ENCODE measurements around the gene BTBD2. TPM values are rescaled to one million over a fixed set of nuclear protein-coding genes. Genes with fewer than 3 reads are reported as not detected.

The BTBD2 gene
- polyA plus RNA-seq (2013, experiment 1 of 2; ENCODE audit: insufficient read length): 77.5 TPM
- 91.5 TPM for polyA plus RNA-seq (2013, experiment 2 of 2; ENCODE audit: insufficient read length)

DNA sequence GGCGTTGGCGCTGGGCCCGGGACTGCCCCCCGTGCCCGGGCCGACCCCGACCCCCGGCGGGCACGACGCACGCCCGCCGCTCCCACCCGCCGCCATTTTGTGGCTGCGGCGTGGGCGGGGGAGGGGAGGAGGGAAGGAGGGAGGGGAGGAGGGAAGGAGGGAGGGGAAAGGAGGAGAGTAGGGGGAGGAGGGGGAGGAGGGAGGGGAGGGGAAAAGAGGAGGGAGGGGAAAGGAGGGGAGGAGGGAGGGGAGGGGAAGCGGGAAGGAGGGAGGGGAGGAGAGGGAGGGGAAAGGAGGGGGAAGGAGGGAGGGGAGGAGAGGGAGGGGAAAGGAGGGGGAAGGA is at the start of gene BTBD2:
Gene BTBD2, minus strand, starts transcription at position 107 of the 343 bp plus-strand sequence. Its CDS starts 11 bp downstream, at position 96.
- peak; percentile 78 for DNase-seq

GRCh38 chr19:2064788-2065524 is 49.4 kb upstream of the BTBD2 start:
- DNase-seq: no peak

DNA sequence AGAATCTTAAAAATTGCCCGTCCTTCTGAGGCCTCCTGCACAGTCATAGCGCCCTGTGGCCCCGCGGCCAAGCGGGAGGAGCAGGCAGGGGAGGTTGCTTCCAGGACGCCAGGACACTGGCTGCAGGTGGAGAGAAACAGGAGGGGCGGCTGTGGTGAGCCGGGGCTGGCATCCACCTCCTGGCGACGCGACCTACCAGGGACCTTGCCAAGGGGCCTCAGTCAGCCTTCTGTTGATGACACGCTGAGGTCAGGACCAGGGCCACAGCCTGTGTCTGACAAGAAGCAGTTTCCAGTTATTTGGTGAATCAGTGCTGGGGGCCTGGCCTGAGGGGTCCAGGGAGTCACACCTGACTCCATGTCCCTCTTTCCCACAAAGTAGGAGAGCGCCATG is 48.9 kb upstream of the BTBD2 start:
- DNase-seq: no peak

- DNase-seq: no peak
Observed at GRCh38 chr19:2063824-2064223, 48.3 kb upstream of the BTBD2 start.

GRCh38 chr19:2062770-2063169 is 47.3 kb upstream of the BTBD2 start:
- DNase-seq: no peak

DNA sequence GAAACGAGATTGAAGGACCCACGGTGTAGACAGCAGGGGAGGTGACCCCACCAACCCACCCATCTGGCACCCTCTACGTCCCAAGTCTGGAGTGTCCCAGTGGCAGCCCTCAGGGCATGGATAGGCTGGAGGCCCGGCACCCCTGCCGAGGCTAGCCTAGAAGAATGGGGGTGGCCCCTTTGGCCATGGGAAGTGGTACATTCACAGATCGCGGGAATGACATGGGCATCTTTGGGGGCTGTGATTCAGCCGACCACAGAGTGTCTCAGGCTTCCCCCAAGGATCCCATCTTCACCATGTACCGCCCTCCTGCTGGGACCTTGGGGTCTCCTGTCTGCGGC is 46.8 kb upstream of the BTBD2 start:
- no peak for DNase-seq

DNA sequence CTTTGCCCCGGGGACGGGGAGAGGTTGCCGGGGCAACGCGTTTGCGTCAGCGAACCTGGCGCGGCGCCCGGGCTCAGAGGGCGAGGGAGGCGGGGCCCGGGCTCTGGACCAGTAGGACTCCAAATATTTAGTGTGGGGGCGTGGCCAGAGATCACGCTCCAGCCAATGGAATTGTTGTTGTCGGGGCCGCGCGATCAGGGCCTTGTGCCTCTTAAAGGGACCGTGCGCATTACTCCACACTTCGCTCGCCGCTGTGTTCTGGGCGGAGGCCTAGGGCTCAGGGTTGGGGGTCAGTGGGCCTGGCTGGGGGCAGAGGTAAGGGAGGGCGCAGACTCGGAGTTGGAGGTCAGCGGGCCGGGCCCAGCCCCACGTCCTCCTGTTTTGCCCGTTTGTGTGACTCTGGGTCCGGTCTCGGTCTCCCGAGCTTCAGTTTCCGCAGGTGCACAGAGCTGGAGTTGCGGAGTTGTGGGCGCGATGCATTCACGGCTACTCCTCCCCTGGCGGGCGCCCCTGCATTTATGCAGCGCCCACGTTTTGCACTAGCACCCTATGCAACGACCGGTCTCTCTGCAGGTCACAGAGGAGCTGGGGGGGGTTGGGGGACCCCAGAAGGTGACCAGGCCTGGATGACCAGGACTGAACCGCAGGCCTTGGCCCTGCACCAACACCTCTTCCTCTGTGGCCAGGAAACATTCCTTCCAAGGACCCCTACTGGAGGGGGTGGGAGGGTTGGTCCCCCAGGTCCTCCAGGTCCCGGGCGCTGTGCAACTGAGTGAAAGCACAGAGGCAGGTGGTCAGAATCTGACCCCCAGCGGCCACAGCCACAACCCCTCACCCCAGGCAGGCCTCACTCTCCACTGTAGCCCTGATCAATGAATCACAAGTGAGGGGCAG is 46.2 kb upstream of the BTBD2 start:
- DNase-seq: peak; percentile 97

GRCh38 chr19:2060884-2061494 is 45.5 kb upstream of the BTBD2 start:
- DNase-seq: peak; percentile 59

DNA sequence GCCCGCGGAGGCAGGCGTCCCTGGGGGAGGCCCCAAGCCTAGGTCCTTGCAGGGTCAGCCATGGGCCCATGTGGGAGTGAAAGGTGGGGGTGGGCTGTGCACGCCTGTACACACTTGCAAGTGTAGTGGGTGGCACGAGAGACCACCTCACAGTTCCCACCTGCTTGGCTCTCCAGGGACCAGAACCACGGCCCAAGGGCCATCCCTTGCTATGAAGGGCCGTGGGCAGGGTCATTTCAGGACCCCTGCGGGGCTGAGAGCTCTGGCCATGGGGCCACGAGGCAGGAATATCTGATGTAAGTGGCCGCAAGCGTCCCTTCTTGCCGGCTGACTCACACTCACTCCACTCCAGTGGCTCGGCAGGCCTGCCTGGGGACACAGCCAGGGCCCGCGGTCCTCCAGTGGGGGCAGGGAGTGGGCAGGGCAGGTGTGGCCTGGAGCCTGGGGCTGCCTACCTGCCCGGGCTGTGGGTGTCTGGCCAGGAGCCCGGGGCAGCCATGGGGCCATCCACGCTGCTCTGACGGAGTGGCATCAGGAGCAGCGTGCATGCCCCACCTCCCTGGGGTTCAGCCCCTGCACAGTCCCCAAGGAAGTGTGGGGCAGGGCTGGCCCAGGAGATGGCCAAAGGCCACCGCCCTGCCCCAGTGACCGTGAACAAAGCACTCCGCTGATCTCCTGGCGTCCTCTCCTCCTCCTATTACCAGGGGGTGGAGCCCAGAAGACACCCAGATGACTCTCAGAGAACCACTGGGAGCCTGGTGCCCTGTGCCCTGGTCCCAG is 44.1 kb upstream of the BTBD2 start:
- peak; percentile 75 for DNase-seq

- no peak for DNase-seq
Observed at GRCh38 chr19:2058570-2059421, 43.3 kb upstream of the BTBD2 start.

GRCh38 chr19:2057484-2058469 is 42.3 kb upstream of the BTBD2 start:
- DNase-seq: no peak

DNA sequence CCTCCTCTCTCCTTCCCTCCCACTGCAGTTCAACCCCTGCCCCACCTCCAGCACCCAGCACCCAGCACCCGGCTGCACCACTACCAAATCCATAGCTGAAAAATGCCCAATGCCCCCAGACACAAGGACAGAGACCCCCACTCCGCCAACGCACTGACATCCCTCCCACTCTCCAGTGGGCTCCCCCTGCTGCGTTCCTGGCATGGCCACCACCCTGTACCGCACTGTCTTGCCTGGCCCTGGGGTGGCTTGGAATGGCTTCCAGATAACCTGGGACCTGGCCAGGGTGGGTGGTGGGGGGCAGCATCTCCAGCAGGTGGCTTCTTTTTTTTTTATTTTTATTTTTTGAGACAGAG is 41.3 kb upstream of the BTBD2 start:
- DNase-seq: no peak

DNA sequence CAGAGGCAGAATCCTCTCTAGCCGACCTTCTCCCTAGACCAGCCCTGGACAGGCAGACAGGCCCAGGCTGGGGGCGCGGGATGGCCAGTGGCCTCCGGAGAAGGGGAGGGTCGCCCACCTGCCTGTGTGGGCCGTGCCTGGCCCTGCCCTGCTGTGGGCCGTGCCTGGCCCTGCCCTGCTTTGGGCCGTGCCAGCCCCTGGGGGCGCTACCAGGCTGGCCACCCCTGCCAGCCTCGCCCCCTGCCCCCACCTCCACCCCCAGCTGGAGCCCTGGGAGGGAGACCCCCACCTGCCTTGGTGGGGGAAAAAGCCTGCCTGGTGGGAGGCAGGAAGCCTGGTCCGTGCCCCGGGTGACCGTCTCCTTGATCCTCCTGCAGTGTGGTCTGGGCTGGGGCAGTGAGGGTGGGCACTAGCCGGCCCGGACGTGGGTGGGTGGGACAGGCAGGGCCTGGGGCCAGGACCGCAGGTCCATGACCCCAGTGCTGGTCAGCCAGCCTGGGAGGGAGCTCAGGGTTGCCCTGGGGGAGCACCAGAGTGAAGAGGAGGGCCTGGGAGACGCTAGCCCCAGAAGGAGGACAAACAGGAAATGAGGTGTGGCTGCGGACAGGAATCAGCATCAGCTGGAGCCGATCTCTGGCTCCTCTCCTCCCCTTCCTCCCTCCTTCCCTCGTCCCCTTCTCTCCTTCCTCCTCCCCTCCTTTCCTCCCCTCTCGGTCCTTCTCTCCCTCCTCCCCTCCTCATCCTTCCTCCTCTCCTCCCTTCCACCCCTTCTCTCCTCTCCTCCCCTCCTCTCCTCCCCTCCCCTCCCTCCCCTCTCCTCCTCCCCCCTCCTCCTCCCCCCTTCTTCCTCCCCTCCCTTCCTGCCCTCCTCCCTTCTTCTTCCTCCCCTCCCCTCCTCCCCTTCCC is 40.7 kb upstream of the BTBD2 start:
- peak; percentile 76 for DNase-seq

- no peak for DNase-seq
Observed at GRCh38 chr19:2054763-2055162, 39.2 kb upstream of the BTBD2 start.

GRCh38 chr19:2053601-2054389 is 38.3 kb upstream of the BTBD2 start:
- DNase-seq: no peak

- no peak for DNase-seq
Observed at GRCh38 chr19:2051773-2052704, 36.5 kb upstream of the BTBD2 start.

Data from fibroblast of skin of back (primary cell).